Fibroblast of peridontal ligament (primary cell): ENCODE measurements around the gene TRIM38.
A peak's percentile ranks its signal among the peaks of the same experiment; 100 is the strongest.
"Not testable (repeated sequence)": the region's sequence is repeated elsewhere in the genome, so short reads cannot be mapped to it uniquely, and the experiment has no call there.

Source experiments
- DNase-seq: peaks from one replicate; pipeline ENCODE4 v3.0.0-alpha.2; 2010; ENCODE audit errors: extremely low read depth

The TRIM38 gene

GRCh38 chr6:25971187-25971821, 8.7 kb downstream of the TRIM38 start:
- peak; percentile 88 for DNase-seq

- DNase-seq, result no peak
Observed at GRCh38 chr6:25972128-25972527, 9.5 kb downstream of the TRIM38 start.

- no peak for DNase-seq
Observed at GRCh38 chr6:25972902-25973301, 10.3 kb downstream of the TRIM38 start.

DNA sequence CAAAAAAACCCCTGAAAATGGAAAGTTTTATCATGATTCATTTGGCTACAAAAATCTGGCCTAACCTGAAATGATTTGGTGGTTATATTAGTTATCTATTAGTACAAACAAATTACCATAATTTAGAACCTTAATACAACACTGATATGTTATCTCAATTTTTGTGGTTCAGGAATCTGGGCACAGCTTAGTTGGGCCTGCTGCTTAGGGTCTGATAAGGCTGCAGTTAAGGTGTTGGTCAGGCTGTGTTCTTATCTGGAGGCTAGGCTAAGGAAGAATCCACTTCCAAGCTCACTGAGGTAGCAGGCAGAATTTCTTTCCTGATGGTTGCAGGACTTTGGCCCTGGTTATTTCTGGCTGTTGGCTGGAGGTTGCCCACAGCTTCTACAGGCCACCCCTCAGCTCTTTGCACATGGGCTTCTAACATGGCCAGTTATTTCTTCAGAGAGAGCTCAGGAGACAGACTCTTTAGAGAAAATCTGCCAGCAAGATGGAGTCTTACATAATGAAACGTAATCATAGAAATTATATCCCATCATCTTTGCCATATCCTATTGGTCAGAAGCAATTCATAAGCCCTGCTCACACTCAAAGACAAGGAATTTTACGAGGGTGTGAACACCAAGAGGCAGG, 11.4 kb downstream of the TRIM38 start:
- DNase-seq, result no peak

DNA sequence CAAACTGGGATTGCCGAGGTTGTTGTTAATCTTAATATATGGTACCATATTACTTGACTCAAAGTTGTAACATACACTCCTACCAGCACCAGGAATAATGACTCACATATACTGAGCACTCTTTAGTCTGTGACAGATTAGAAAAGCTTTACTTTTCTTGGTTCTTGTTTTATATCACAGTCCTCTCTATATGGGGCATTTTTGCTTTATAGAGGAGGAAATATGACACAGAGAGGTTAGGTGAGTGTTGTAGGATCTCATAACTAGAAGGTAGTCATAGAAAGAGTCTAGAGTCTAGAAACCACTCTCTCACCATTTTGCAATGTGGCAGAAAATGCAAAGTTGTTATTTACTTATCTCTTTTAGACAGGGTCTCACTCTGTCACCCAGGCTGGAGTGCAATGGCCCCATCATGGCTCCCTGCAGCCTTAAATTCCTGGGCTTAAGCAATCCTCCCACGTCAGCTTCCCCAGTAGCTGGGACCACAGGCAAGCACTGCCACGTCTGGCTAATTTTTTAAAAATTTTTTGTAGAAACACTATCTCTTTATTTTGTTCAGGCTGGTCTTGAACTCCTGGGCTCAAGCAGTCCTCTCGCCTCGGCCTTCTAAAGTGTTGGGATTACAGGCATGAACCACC, 13.4 kb downstream of the TRIM38 start:
- no peak for DNase-seq

GRCh38 chr6:25980935-25981334, 18.3 kb downstream of the TRIM38 start:
- DNase-seq, result no peak

- DNase-seq, result no peak
Observed at GRCh38 chr6:25981568-25982263, 19.1 kb downstream of the TRIM38 start.

GRCh38 chr6:25984265-25984664, 21.7 kb downstream of the TRIM38 start:
- no peak for DNase-seq

- DNase-seq, result no peak
Observed at GRCh38 chr6:25987845-25988244, 25.2 kb downstream of the TRIM38 start.

DNA sequence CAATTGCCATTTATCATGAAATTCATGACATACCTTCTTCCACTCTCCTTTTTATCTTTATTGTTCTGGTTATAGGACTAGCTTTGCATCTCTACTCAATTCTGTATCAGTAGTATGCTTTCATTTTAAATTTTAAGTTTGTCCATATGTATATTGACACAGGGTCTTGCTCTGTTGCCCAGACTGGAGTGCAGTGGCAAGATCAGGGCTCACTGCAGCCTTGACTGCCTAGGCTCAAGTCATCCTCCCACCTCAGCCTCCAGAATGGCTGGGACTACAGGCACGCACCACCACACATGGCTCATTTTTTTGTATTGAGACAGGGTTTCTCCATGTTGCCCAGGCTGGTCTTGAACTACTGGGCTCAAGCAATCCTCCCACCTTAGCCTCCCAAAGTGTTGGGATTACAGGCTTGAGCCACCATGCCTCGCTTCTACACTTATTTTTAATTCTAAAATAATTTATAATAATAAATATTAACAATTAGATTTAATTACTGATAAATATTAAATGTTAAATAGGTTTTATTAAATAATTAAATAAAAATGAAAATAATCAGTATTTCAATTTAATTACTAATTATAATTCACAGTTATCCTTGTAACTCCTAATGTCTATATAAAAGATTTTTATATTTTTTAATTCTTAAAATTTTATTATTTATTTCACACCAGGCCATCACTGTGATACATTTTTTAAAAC, 27.7 kb downstream of the TRIM38 start:
- DNase-seq, result no peak

DNA sequence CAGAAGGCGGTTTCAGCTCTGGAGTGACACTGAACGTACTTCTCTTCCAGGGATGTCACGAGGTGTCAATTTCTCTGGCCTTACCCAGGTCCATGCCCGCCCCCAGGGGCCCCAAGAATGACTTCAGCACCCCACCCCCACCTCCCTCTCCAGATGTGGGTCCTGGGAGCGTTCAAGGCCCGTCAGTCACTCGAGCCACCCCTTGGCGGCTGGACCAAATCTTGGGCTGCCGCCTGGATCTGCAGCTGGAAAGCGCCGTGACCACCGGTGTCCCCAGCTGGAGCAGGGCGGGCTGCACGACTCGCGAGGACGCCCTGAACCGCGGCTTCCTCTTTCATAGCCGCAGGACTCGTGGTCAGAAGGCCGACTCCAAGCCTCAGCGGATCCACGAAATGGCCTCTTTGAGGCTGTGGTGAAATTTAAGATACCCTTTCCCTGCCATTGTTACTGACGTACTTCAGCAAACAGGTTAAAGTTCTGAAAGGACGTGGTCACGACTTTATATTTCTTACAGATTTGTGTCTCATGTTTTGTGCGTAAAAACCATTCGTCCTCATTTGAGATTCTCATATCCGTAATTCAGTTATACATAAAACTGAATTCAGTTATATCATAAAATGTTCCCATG, 29.3 kb downstream of the TRIM38 start:
- peak; percentile 65 for DNase-seq

- DNase-seq, result peak; percentile 81
Observed at GRCh38 chr6:25992413-25993340, 30.1 kb downstream of the TRIM38 start.

GRCh38 chr6:25993341-25993684, 30.7 kb downstream of the TRIM38 start:
- not testable (repeated sequence) for DNase-seq

GRCh38 chr6:25995507-25995906, 32.9 kb downstream of the TRIM38 start:
- no peak for DNase-seq

- no peak for DNase-seq
Observed at GRCh38 chr6:25997921-25998320, 35.3 kb downstream of the TRIM38 start.

- no peak for DNase-seq
Observed at GRCh38 chr6:25998379-25998778, 35.8 kb downstream of the TRIM38 start.

- not testable (repeated sequence) for DNase-seq
Observed at GRCh38 chr6:25999225-25999624, 36.6 kb downstream of the TRIM38 start.

DNA sequence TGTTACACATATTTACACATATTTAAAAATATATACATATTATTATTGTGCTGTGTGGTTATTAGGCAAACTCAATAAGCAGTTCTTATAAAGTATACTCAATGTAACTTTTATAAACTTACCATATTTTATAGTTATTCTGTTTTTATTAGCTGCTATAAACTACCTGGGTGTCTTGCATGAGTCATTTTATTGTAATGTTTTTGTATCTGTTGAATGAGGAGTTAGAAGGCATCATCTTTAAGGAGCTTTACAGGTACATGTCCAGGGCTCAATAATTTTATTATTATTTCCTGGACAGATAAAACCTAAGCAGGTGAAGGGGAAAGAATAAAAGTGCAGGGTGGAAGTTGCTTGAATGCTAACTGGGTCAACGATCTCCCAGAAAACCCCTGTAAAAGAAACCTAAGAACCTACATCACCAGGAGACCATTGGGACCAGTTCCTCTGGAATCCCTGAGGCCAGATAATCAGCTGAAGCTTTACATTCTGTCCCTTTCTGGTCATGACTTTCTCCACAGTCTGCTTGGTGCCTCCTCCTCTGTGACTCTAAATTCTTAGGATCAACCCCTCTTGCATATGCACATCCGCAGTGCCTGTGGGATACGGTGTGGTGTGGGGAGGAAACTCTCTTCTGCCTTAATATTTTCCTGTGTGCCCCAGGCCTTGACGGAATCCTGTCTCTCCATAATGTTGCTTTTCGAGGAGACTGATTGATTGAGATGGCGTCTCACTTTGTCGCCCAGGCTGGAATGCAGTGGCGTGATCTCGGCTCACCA, 38.0 kb downstream of the TRIM38 start:
- DNase-seq, result no peak

- DNase-seq, result peak; percentile 68
Observed at GRCh38 chr6:26003102-26003694, 40.6 kb downstream of the TRIM38 start.
